NT2/D1 (cell line): ENCODE data around the gene WFIKKN2.
A peak's percentile ranks its signal among the peaks of the same experiment; 100 is the strongest.

ENCODE experiments used
- DNase-seq: peaks from one replicate; pipeline ENCODE4 v3.0.0-alpha.2; 2011; ENCODE audit warnings: low read depth, low spot score
- H3K27me3 ChIP-seq: 2 replicates; pipeline ENCODE4 v1.6.0; 2011; ENCODE audit warnings: mild to moderate bottlenecking; ENCODE audit not compliant: insufficient read length, insufficient read depth
- H3K36me3 ChIP-seq: 2 replicates; pipeline ENCODE4 v1.6.1; 2011; ENCODE audit warnings: mild to moderate bottlenecking, low read length, mixed read lengths; ENCODE audit not compliant: insufficient read depth, insufficient read length
- H3K4me1 ChIP-seq: 2 replicates; pipeline ENCODE4 v1.5.1; 2011; ENCODE audit not compliant: insufficient read depth, insufficient read length
- H3K4me3 ChIP-seq: 2 replicates; pipeline ENCODE4 v1.5.1; 2011; ENCODE audit warnings: low read depth; ENCODE audit not compliant: insufficient read length
- H3K9ac ChIP-seq: 2 replicates; pipeline ENCODE4 v1.6.0; 2011; ENCODE audit warnings: low read depth; ENCODE audit not compliant: insufficient read length
- H3K9me3 ChIP-seq: 2 replicates; pipeline ENCODE4 v1.5.1; 2011; ENCODE audit warnings: mild to moderate bottlenecking, low read length; ENCODE audit not compliant: insufficient read depth
- SUZ12 ChIP-seq: IDR thresholded peaks from 2 replicates; pipeline ENCODE4 v1.6.1; 2011; ENCODE audit not compliant: insufficient read length, insufficient read depth; ENCODE audit errors: extremely low read depth
- YY1 ChIP-seq: IDR thresholded peaks from 2 replicates; pipeline ENCODE4 v1.6.1; 2011; ENCODE audit not compliant: insufficient read length, insufficient read depth
- ZNF274 ChIP-seq: IDR thresholded peaks from 2 replicates; pipeline ENCODE4 v1.6.1; 2011; ENCODE audit warnings: mild to moderate bottlenecking, low read depth, low read length

The WFIKKN2 gene

DNA sequence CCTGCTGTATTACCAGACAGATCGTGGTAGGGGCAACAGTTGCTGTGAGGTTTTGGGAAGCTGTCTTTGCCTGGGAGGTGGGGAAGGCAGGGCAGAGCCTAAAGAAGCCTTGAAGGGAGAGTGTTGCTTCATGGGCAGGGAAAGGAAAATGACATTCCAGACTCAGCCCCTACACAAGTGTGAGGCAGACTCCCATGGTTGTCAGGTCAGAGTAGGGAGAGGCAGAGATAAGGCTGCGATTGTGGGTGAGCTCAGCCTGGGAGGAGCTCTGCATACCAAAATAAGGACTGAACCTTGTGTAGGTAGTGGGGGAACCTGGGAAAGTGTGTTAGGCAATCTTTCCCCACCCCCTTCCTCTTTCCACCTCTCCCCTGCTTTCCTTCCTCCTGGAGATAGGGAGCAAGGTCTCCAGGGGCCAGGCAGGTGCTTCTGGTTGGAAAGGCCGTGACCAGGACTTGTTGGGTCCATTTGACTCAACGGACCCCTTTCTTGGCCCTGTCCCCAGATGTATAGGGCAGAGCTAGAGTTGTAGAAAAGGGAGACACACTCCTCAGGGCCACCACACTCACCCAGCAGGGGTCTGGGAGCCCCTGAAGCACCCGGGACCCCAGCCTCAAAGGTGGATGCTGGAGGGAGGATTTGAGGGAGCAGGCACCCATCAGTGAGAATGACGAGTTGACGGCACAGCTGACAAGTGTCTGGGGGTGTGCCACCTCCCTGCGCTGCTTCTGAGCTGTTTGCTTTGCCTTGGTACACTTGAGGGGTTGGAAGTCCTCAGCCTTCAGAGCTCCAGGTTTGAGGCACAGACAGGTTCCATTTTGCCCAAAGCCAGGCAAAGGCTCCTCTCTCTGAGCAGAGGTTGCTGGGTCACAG, 49.3 kb downstream of the WFIKKN2 start:
- no peak for DNase-seq
- H3K4me3 ChIP-seq, result no peak overlapping the region
- no peaks in the 10 kb centered on the region for H3K27me3 ChIP-seq
- H3K9ac ChIP-seq, result no peak overlapping the region
- TF ChIP-seq SUZ12, result no peak
- no peaks in the 10 kb centered on the region for H3K36me3 ChIP-seq
- peaks cover 6% of the 10 kb centered on the region; the same call in 1 of the 2 replicates for H3K9me3 ChIP-seq
- peaks cover 27% of the 10 kb centered on the region for H3K4me1 ChIP-seq

DNA sequence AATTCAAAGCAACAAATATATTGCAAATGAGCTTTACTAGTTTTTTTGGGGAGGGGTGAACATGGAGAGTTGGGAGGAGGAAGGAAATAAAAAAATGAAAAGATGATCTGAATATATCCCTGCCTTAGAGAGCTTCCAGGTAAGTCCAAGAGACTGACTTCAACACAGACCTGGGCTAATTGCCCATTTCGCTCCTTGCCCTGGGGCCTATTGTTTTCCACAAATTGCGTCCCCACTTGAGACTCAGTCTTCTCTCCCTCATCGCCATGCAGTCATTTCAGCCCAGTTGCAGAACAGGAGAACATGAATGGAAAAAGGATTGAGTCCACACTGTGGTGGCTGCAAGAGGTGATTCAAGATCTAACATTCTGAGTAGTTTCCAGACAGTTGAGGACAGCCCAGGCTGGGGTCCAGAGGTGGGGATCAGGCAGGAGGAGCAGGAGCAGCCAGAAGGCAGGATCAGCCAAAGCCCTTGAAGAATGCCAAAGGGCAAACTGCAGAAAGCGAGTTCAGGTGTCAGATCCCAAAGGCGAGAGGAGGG, 52.4 kb downstream of the WFIKKN2 start:
- no peaks in the 10 kb centered on the region for H3K9me3 ChIP-seq
- H3K9ac ChIP-seq, result no peak overlapping the region
- no peak for DNase-seq
- TF ChIP-seq YY1 (no peak), ZNF274 (no peak), SUZ12 (no peak)
- H3K4me1 ChIP-seq, result peaks cover 27% of the 10 kb centered on the region
- no peak overlapping the region for H3K4me3 ChIP-seq
- no peaks in the 10 kb centered on the region for H3K27me3 ChIP-seq
- no peaks in the 10 kb centered on the region for H3K36me3 ChIP-seq

DNA sequence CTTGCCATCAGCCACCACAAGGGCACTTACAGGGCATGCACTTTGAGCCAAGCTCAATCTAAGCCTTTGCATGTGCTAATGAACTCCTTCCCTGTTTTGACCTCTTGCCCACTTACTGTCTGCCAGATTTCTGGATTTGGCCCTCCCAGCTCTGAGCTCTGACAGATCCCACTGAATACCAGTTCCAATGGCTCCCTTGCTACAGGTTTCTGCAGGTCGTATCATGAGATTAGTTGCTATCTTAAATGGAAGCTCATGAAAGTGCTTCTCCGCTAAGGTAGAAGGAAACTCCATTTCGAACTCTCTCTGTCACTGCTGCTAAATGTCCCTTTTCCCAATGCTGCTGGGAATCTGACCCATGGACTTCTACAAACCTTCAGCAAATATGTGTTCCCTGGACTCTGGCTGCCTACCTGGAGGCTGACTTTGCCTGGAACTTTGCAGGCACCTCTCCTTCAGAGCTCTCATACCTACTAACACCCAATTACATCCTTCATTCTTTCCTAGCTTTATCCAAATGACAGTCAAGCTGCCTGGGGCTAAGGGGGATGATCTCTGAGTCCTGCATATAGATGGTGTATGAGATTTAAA, 54.2 kb downstream of the WFIKKN2 start:
- no peak for DNase-seq
- peaks cover 20% of the 10 kb centered on the region for H3K4me1 ChIP-seq
- H3K27me3 ChIP-seq, result no peaks in the 10 kb centered on the region
- no peaks in the 10 kb centered on the region for H3K36me3 ChIP-seq
- no peak overlapping the region for H3K4me3 ChIP-seq
- H3K9me3 ChIP-seq, result no peaks in the 10 kb centered on the region
- no peak overlapping the region for H3K9ac ChIP-seq
- TF ChIP-seq SUZ12 (no peak), YY1 (no peak), ZNF274 (no peak)

DNA sequence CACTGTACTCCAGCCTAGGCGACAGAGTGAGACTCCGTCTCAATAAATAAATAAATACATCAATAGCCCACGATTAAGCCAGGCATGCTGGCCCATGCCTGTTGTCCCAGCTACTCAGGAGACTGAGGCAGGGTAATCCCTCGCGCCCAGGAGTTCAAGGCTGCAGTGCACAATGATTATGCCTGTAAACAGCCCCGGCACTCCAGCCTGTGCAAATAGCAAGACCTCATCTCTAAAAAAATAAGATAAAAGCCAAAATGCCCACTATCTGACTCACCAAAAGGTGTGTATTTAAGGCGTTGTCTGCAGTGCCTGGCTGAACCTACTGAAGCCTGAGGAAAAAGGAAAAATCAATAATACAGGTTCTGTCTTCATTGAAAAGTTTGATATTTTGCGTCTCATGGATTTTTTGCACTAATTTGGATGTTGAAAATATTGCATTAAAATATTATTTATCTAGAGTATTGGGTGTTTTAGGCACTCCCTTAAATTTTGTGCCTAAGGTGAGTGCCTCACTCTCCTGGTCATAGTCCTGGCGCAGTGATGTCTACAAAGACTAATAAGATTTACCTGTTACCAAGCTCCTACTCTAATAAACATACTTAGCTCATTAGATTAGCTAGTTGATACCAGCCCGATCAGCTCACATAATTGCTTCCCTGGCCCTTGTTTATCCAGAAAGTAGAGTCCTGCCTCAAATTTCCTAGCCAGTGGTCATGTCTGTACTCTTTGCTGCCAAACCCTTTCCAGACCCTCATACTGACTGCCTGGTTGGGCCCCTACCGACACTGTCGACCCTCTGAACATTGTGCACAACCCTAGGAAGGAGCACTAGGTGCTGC, 55.5 kb downstream of the WFIKKN2 start:
- H3K4me3 ChIP-seq, result no peak overlapping the region
- DNase-seq, result no peak
- no peak for TF ChIP-seq ZNF274
- no peak for TF ChIP-seq YY1
- no peak for TF ChIP-seq SUZ12
- peaks cover 13% of the 10 kb centered on the region for H3K4me1 ChIP-seq
- H3K36me3 ChIP-seq, result no peaks in the 10 kb centered on the region
- H3K27me3 ChIP-seq, result no peaks in the 10 kb centered on the region
- no peaks in the 10 kb centered on the region for H3K9me3 ChIP-seq
- H3K9ac ChIP-seq, result no peak overlapping the region

DNA sequence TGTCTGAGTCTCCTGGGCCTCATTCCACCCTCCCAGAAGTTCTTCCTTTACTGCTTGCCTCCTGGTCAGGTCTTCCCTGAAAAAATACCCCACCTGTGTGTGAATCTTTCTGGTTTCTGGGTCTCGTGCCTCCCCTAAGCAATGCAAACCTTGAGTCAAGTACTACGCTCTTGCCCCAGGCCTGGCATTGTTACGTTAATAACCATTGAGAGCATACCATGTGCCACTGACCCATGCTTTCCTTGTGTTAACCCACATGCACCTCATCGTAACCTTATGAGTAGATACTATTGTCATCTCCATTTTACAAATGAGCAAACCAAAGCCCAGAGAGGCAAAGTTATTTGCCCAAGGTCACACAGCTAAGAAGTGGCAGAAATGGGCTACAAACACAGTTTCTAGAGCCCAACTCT, 56.2 kb downstream of the WFIKKN2 start:
- TF ChIP-seq YY1 (no peak), SUZ12 (no peak), ZNF274 (no peak)
- H3K4me3 ChIP-seq, result no peak overlapping the region
- H3K9ac ChIP-seq, result no peak overlapping the region
- H3K4me1 ChIP-seq, result peaks cover 13% of the 10 kb centered on the region
- H3K36me3 ChIP-seq, result no peaks in the 10 kb centered on the region
- no peaks in the 10 kb centered on the region for H3K9me3 ChIP-seq
- no peaks in the 10 kb centered on the region for H3K27me3 ChIP-seq
- DNase-seq, result peak; percentile 30
